Uterus (tissue), 4 donors: ENCODE data around the gene SLC35F3. TPM values are rescaled to one million over a fixed set of nuclear protein-coding genes. Genes with fewer than 3 reads are reported as not detected.

Experiments
- DNase-seq, 2 donors: peaks; one replicate each; pipeline ENCODE4 v3.0.0-alpha.2; 2019 to 2020
- H3K27ac ChIP-seq, 2 donors: fragments of 200-600 bp; sonication (generic); 1 replicate in 1 of 2; 2 replicates in 1 of 2; pipeline ENCODE4 v1.5.1; 2016 to 2018
- H3K27me3 ChIP-seq, 2 donors: fragments of 200-600 bp; sonication (generic); one replicate each; pipeline ENCODE4 v1.5.1; 2018 to 2019; ENCODE audit warnings: control low read depth in 1 of 2
- H3K36me3 ChIP-seq, 2 donors: fragments of 200-600 bp; sonication (generic); one replicate each; pipeline ENCODE4 v1.5.1; 2019; ENCODE audit warnings: control low read depth in 1 of 2
- H3K4me1 ChIP-seq, 2 donors: fragments of 200-600 bp; sonication (generic); one replicate each; pipeline ENCODE4 v1.5.1; 2018 to 2019; ENCODE audit warnings: control low read depth in 1 of 2
- H3K4me3 ChIP-seq, 2 donors: fragments of 200-600 bp; sonication (generic); 1 replicate in 1 of 2; 2 replicates in 1 of 2; pipeline ENCODE4 v1.5.1; 2018 to 2019; ENCODE audit warnings: mild to moderate bottlenecking in 1 of 2
- H3K9me3 ChIP-seq, 2 donors: fragments of 200-600 bp; sonication (generic); one replicate each; pipeline ENCODE4 v1.5.1; 2019; ENCODE audit warnings: control low read depth in 1 of 2
- POLR2A ChIP-seq, 2 donors: fragments of 450-650 bp; IDR thresholded peaks; one replicate each; pipeline ENCODE4 v1.6.1; 2016; ENCODE audit warnings: antibody characterized with exemption in 2 of 2, mild to moderate bottlenecking in 1 of 2, moderate library complexity in 1 of 2
- intact Hi-C: fragments of 100-400 bp; cut with DNase I; formaldehyde crosslinking; loops from one replicate; pipeline ENCODE4 v1.15.1; 2023; ENCODE audit warnings: low total_unique reads
- total RNA-seq, 4 donors: library from RNA; depleted of rRNA in 3 of 4; stranded (reverse); fragments of >200 nt in 3 of 4; gene quantifications; one replicate each; pipeline versions ENCODE4 v1.1.0 to v1.2.4, GENCODE V29; 2014 to 2023
- TF ChIP-seq, protein P1 (sequence below), 4 experiments: fragments of 200-600 bp in 2 of 4; fragments of 450-650 bp in 2 of 4; sonication (generic) in 2 of 4; IDR thresholded peaks; one replicate each; pipeline ENCODE4 v1.5.1; 2016 to 2019; ENCODE audit warnings: antibody characterized with exemption in 4 of 4, mild to moderate bottlenecking in 2 of 4, moderate library complexity in 1 of 4
- donor health status: DM: yes; HTN: yes; CAD: no.

SLC35F3 gene
- total RNA-seq, 4 donors from 2014 or later: 0.24 to 0.62 (median 0.26) TPM; not detected in 1

- H3K36me3 ChIP-seq: no peaks in the 10 kb centered on the region
- DNase-seq: no peak
- H3K27me3 ChIP-seq: no peaks in the 10 kb centered on the region
- TF ChIP-seq POLR2A (IDR thresholded peaks at IDR 0.05): no peak
- TF ChIP-seq, protein P1, sequence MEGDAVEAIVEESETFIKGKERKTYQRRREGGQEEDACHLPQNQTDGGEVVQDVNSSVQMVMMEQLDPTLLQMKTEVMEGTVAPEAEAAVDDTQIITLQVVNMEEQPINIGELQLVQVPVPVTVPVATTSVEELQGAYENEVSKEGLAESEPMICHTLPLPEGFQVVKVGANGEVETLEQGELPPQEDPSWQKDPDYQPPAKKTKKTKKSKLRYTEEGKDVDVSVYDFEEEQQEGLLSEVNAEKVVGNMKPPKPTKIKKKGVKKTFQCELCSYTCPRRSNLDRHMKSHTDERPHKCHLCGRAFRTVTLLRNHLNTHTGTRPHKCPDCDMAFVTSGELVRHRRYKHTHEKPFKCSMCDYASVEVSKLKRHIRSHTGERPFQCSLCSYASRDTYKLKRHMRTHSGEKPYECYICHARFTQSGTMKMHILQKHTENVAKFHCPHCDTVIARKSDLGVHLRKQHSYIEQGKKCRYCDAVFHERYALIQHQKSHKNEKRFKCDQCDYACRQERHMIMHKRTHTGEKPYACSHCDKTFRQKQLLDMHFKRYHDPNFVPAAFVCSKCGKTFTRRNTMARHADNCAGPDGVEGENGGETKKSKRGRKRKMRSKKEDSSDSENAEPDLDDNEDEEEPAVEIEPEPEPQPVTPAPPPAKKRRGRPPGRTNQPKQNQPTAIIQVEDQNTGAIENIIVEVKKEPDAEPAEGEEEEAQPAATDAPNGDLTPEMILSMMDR (IDR thresholded peaks at IDR 0.05): no peak
- H3K4me3 ChIP-seq: no peak overlapping the region
- intact Hi-C loops: no loop called here
- no peak overlapping the region for H3K27ac ChIP-seq
- no peaks in the 10 kb centered on the region for H3K9me3 ChIP-seq
- H3K4me1 ChIP-seq: no peaks in the 10 kb centered on the region
Observed at GRCh38 chr1:233972563-233972950, 68.1 kb downstream of the SLC35F3 start.

- no peak overlapping the region for H3K27ac ChIP-seq
- H3K27me3 ChIP-seq: no peaks in the 10 kb centered on the region
- intact Hi-C loops: no loop called here
- no peaks in the 10 kb centered on the region for H3K4me1 ChIP-seq
- TF ChIP-seq, protein P1 (IDR thresholded peaks at IDR 0.05): no peak
- DNase-seq: no peak
- H3K9me3 ChIP-seq: no peaks in the 10 kb centered on the region
- H3K4me3 ChIP-seq: no peak overlapping the region
- H3K36me3 ChIP-seq: no peaks in the 10 kb centered on the region
Observed at GRCh38 chr1:233972951-233973635, 68.6 kb downstream of the SLC35F3 start.

DNA sequence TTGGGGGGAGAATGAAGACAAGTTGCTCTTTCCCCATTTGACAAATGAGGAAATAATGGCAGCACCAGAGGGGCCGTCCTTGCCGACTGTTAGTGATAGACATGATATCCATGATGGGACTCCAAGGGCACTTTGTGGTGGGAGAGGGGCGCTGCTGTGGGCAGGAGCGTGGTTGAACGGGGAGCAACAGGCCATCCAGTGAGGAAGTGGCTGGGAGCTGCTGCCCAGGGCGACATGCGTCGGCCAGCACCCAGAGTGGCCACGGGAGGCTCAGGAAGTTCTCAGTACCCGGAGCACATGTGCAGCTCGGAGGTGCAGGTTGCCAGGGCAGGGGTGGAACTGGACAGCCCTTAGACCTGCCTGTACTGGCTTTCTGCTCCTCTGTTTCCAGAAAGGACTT lies 71.0 kb downstream of the SLC35F3 start:
- intact Hi-C loops: no loop called here
- H3K9me3 ChIP-seq: no peaks in the 10 kb centered on the region
- H3K27ac ChIP-seq: no peak overlapping the region
- no peak for DNase-seq
- no peaks in the 10 kb centered on the region for H3K4me1 ChIP-seq
- H3K36me3 ChIP-seq: no peaks in the 10 kb centered on the region
- H3K27me3 ChIP-seq: no peaks in the 10 kb centered on the region
- TF ChIP-seq POLR2A (IDR thresholded peaks at IDR 0.05): no peak
- TF ChIP-seq, protein P1 (IDR thresholded peaks at IDR 0.05): no peak
- no peak overlapping the region for H3K4me3 ChIP-seq

- Histone ChIP-seq H3K27ac (no peak overlapping the region), H3K4me3 (no peak overlapping the region), H3K9me3 (no peaks in the 10 kb centered on the region), H3K27me3 (no peaks in the 10 kb centered on the region), H3K36me3 (no peaks in the 10 kb centered on the region), H3K4me1 (no peaks in the 10 kb centered on the region)
- DNase-seq: no peak
- intact Hi-C loops: no loop called here
- TF ChIP-seq, protein P1 (IDR thresholded peaks at IDR 0.05): no peak
- TF ChIP-seq POLR2A (IDR thresholded peaks at IDR 0.05): no peak
Observed at GRCh38 chr1:233981042-233981675, 76.7 kb downstream of the SLC35F3 start.

DNA sequence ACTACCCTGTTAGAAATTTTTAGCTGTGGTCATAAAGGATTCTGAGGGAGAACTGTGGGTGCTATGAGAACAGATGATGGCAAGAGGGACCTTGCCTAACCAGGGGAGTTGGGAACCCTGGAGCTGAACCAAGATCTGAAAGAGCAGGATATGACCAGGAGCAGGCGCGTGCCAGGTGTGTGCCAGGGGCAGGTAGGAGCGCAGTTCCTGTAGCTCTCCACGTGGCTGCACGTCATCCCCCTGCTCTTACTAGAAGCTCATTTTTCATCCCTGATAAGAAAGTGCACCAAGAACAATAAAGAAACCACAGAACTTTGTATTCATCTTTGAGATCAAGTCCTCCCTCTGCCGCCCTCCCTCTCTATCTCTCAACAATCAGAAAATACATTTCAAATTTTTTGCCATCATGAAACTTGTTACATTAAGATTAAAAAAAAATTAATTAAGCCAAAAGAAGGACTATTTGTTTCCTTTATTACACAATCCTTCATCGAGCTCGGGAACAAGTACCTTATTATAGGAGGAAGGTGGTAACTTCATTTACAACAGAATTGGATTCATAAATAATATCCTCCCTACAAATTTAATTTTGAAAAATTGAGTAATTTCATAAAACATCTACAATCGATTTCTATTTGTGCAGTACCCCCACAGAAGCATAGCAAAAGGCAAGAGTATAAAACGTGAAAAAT lies 78.5 kb downstream of the SLC35F3 start:
- Histone ChIP-seq H3K27ac (no peak overlapping the region), H3K4me1 (no peaks in the 10 kb centered on the region), H3K27me3 (no peaks in the 10 kb centered on the region), H3K9me3 (no peaks in the 10 kb centered on the region), H3K4me3 (no peak overlapping the region), H3K36me3 (no peaks in the 10 kb centered on the region)
- intact Hi-C loops: no loop called here
- DNase-seq: no peak
- TF ChIP-seq POLR2A (IDR thresholded peaks at IDR 0.05): no peak
- TF ChIP-seq, protein P1 (IDR thresholded peaks at IDR 0.05): no peak
